Measurements from ENCODE around the gene RNPEPL1. TPM values are rescaled to one million over a fixed set of nuclear protein-coding genes. Genes with fewer than 3 reads are reported as not detected.
"Not testable (repeated sequence)": the region's sequence is repeated elsewhere in the genome, so short reads cannot be mapped to it uniquely, and the experiment has no call there.

Gene RNPEPL1
- total and polyA plus RNA-seq, 12 donors, result 5.1 to 259 (median 59.5) TPM

DNA sequence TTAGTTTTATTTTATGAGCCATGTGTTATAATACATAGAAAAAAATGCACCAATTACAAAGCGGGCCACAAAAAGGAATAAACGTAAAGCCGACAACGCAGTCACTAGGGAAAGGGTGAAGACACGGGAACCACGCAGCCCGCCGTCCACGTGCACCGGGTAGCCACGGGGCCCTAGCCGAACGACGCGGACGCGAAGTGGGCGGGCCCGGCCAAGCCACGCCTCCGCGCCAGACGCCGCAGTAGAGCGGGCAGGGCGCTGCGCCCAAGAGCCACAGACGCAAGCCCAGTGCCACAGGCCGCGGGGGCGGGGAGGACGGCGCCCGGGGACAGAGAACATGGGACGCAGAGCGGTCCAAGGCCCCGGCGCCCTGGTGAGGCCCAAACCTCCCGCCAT, 8.2 kb upstream of the RNPEPL1 start, which contains the start of gene DUSP28:
Gene DUSP28, plus strand, starts transcription at position 274 of the 396 bp plus-strand sequence. CDS start 328 bp downstream, outside the sequence.
- H3K4me1 ChIP-seq (replicated peaks in 1 of 2), result peaks cover 17 to 48% of the 10 kb centered on the region in 2 donors
- TF ChIP-seq POLR2A (IDR thresholded peaks at IDR 0.05), result peak; percentile 95 to 97
- TF ChIP-seq, protein P1, sequence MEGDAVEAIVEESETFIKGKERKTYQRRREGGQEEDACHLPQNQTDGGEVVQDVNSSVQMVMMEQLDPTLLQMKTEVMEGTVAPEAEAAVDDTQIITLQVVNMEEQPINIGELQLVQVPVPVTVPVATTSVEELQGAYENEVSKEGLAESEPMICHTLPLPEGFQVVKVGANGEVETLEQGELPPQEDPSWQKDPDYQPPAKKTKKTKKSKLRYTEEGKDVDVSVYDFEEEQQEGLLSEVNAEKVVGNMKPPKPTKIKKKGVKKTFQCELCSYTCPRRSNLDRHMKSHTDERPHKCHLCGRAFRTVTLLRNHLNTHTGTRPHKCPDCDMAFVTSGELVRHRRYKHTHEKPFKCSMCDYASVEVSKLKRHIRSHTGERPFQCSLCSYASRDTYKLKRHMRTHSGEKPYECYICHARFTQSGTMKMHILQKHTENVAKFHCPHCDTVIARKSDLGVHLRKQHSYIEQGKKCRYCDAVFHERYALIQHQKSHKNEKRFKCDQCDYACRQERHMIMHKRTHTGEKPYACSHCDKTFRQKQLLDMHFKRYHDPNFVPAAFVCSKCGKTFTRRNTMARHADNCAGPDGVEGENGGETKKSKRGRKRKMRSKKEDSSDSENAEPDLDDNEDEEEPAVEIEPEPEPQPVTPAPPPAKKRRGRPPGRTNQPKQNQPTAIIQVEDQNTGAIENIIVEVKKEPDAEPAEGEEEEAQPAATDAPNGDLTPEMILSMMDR (IDR thresholded peaks at IDR 0.05), result no peak
- H3K36me3 ChIP-seq (replicated peaks in 1 of 2), result no peaks in the 10 kb centered on the region
- peak; percentile 92 to 97 (median 95) for DNase-seq
- H3K27me3 ChIP-seq, result no peaks in the 10 kb centered on the region
- peak within 1 kb of the TSS; percentile 51 to 89 (median 77) for H3K4me3 ChIP-seq
- no peaks in the 10 kb centered on the region for H3K9me3 ChIP-seq (replicated peaks in 1 of 3)
- peak within 1 kb of the TSS; percentile 95 to 99 (median 98) for H3K27ac ChIP-seq
- intact Hi-C loops (cut with DNase I), result no loop called here
- 0 to 1% (median 1%) methylated on average over 19 to 39 of the region's 39 CpGs for WGBS, 4 donors

DNA sequence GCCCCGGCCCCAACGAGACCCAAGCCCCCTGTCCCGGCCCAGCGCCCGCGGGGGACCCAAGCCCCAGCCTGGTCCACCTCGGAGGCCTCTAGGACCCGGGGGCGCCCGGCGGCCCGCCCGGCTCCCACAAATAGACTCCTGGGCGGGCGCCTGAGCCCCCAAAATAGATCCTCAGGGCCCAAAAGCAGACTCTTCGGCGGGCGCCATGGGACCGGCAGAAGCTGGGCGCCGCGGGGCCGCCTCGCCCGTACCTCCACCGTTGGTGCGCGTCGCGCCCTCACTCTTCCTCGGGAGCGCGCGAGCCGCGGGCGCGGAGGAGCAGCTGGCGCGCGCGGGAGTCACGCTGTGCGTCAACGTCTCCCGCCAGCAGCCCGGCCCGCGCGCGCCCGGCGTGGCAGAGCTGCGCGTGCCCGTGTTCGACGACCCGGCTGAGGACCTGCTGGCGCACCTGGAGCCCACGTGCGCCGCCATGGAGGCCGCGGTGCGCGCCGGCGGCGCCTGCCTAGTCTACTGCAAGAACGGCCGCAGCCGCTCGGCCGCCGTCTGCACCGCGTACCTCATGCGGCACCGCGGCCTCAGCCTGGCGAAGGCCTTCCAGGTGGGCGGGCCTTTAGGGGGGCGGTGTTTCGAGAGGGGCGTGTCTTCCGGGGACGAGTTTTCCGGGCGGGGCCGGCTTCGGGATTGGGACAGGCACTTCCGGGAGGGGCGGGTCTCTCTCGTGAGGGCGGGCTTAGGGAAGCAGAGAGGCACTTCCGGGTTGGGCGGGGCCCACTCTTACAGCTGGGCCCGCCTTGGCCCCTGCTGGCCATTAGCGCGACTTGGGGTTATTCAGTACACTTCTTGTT, 7.6 kb upstream of the RNPEPL1 start:
- H3K4me3 ChIP-seq, result peak overlapping the region; percentile 51 to 89 (median 77)
- H3K36me3 ChIP-seq (replicated peaks in 1 of 2), result no peaks in the 10 kb centered on the region
- no peaks in the 10 kb centered on the region for H3K27me3 ChIP-seq
- DNase-seq, result peak; percentile 99 to 100 (median 100)
- no peaks in the 10 kb centered on the region for H3K9me3 ChIP-seq (replicated peaks in 1 of 3)
- TF ChIP-seq, protein P1 (IDR thresholded peaks at IDR 0.05), result peak in 2 of 6 experiments; percentile 50 to 53
- TF ChIP-seq POLR2A (IDR thresholded peaks at IDR 0.05), result peak; percentile 88 to 95
- WGBS, 4 donors, result 0 to 1% (median 0%) methylated on average over 1 to 101 of the region's 101 CpGs
- peak overlapping the region; percentile 95 to 99 (median 98) for H3K27ac ChIP-seq
- intact Hi-C loops (cut with DNase I), result no loop called here
- H3K4me1 ChIP-seq (replicated peaks in 1 of 2), result peaks cover 24 to 55% of the 10 kb centered on the region in 2 donors

DNA sequence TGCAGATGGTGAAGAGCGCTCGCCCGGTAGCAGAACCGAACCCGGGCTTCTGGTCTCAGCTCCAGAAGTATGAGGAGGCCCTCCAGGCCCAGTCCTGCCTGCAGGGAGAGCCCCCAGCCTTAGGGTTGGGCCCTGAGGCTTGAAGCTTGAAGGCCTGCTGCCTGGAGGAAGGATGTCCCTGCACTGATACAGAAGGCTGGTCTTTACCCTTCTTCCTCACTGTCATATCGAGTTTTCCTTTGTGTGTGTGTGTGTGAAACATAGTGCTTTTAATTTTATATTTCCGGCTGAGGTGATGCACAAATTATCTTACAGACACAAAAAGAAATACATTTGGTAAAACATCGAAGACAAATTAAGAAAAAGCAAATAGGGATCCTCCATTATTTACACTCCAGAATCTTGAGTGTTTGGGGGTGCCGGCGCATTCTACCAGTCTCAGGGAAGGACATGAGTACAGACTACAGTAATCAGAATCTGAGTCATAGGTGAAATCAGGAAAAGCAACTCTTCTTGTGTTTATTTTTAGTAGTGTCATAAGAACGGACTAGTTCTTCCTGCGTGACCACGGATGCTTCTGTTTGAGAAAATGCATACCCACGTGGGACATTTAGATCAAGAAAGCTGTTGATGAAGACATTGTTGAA, 6.8 kb upstream of the RNPEPL1 start:
- WGBS, 4 donors, result 16 to 26% (median 17%) methylated on average over 9 to 14 of the region's 14 CpGs
- no peaks in the 10 kb centered on the region for H3K9me3 ChIP-seq (replicated peaks in 1 of 3)
- peak overlapping the region in 2 of 4 donors; percentile 36 to 73 for H3K4me3 ChIP-seq
- peak in 5 of 7 donors; percentile 20 to 63 (median 33) for DNase-seq
- TF ChIP-seq, protein P1 (IDR thresholded peaks at IDR 0.05), result peak in 2 of 6 experiments; percentile 41 to 53
- no peak for TF ChIP-seq POLR2A (IDR thresholded peaks at IDR 0.05)
- H3K27ac ChIP-seq, result peak overlapping the region; percentile 82 to 99 (median 98)
- H3K4me1 ChIP-seq (replicated peaks in 1 of 2), result peaks cover 29 to 60% of the 10 kb centered on the region in 2 donors
- intact Hi-C loops (cut with DNase I), result no loop called here
- H3K36me3 ChIP-seq (replicated peaks in 1 of 2), result no peaks in the 10 kb centered on the region
- H3K27me3 ChIP-seq, result no peaks in the 10 kb centered on the region

DNA sequence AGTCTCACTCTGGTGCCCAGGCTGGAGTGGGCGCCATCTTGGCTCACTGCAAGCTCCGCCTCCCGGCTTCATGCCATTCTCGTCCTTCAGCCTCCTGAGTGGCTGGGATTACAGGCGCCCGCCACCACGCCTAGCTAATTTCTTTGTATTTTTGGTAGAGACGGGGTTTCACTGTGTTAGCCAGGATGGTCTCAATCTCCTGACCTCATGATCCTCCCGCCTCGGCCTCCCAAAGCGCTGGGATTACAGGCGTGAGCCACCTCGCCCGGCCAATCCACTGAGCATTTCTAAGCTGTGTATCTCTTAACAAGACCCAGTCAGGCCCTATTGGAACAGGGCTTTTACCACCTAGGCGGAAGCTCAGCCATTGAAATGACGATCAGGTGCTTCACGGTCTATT, 5.1 kb upstream of the RNPEPL1 start:
- H3K27me3 ChIP-seq; intact Hi-C loops (cut with DNase I); H3K27ac ChIP-seq; H3K36me3 ChIP-seq (replicated peaks in 1 of 2); H3K9me3 ChIP-seq (replicated peaks in 1 of 3); H3K4me3 ChIP-seq: not testable (repeated sequence)
- peak in 4 of 7 donors; percentile 6 to 51 (median 14) for DNase-seq
- peaks cover 35 to 59% of the 10 kb centered on the region in 2 donors for H3K4me1 ChIP-seq (replicated peaks in 1 of 2)
- WGBS, 4 donors, result 94 to 99% (median 95%) methylated on average over 17 of the region's 17 CpGs

Data from adrenal gland (tissue), 12 donors.